A549 (cell line): ENCODE data around the gene GPRC5D. TPM values are rescaled to one million over a fixed set of nuclear protein-coding genes. Genes with fewer than 3 reads are reported as not detected.

ENCODE experiments used
- ATAC-seq, 2 experiments: fragments of 200-7000 bp in 1 of 2; fragments of >200 bp in 1 of 2; cut with Nextera tagmentation in 1 of 2; cut with Tn5 transposase in 1 of 2; 3 replicates each; pipeline versions ENCODE4 v1.8.0 to v1.9.1; 2018 to 2020; ENCODE audit warnings: mild to moderate bottlenecking in 1 of 2, moderate library complexity in 1 of 2
- CTCF ChIA-PET: fragments of 300-600 bp; sonication (Branson Sonifier 250); formaldehyde crosslinking; extraction: SDS; loops from one replicate; lab custom pipeline; 2021; ENCODE audit warnings: antibody characterized with exemption, inconsistent platforms; lab: Yijun Ruan, JAX
- POLR2A ChIA-PET: fragments of 350-600 bp; formaldehyde crosslinking; extraction: SDS; loops from one replicate; lab custom pipeline; 2021; ENCODE audit warnings: antibody characterized with exemption, inconsistent platforms; lab: Yijun Ruan, JAX
- DNase-seq, 2 experiments: peaks; one replicate each; pipeline versions ENCODE4 v3.0.0 to v3.0.0-alpha.2; 2011 to 2016; ENCODE audit warnings: low read depth in 1 of 2, low spot score in 1 of 2
- FAIRE-seq: peaks from 2 replicates; lab custom pipeline; 2011; peaks lifted over from hg19 to GRCh38; lab: Jason Lieb, UNC
- H3K27ac ChIP-seq, 2 experiments: fragments of >200 bp; sonication (Bioruptor Twin); formaldehyde crosslinking; 3 replicates each; pipeline ENCODE4 v1.5.1; 2016 to 2017
- H3K4me1 ChIP-seq: fragments of >200 bp; sonication (Bioruptor Twin); formaldehyde crosslinking; 3 replicates; pipeline ENCODE4 v1.6.1; 2016
- H3K4me2 ChIP-seq: fragments of >200 bp; sonication (Bioruptor Twin); formaldehyde crosslinking; 3 replicates; pipeline ENCODE4 v1.6.1; 2016
- H3K4me3 ChIP-seq: fragments of >200 bp; sonication (Bioruptor Twin); formaldehyde crosslinking; 3 replicates; pipeline ENCODE4 v1.5.1; 2016
- H3K9me3 ChIP-seq: fragments of >200 bp; sonication (Bioruptor Twin); formaldehyde crosslinking; 3 replicates; pipeline ENCODE4 v1.6.1; 2016
- CEBPB ChIP-seq, 2 experiments: fragments of >200 bp in 1 of 2; sonication (Bioruptor Twin) in 1 of 2; formaldehyde crosslinking in 1 of 2; IDR thresholded peaks; 2 replicates each; pipeline ENCODE4 v1.6.1; 2012 to 2016
- CHD4 ChIP-seq: fragments of 200-600 bp; sonication (generic); IDR thresholded peaks from 2 replicates; pipeline ENCODE4 v1.6.1; 2016; ENCODE audit warnings: antibody characterized with exemption, mild to moderate bottlenecking, borderline replicate concordance
- EHMT2 ChIP-seq: fragments of 200-600 bp; sonication (generic); IDR thresholded peaks from 2 replicates; pipeline ENCODE4 v1.6.1; 2016; ENCODE audit warnings: antibody characterized with exemption, low read depth, mild to moderate bottlenecking, moderate library complexity
- EP300 ChIP-seq, 2 experiments: fragments of >200 bp; sonication (Bioruptor Twin); formaldehyde crosslinking; IDR thresholded peaks; 2 replicates in 1 of 2; 3 replicates in 1 of 2; pipeline ENCODE4 v1.6.1; 2016 to 2017
- ESRRA ChIP-seq: fragments of 150-350 bp; IDR thresholded peaks from 2 replicates; pipeline ENCODE4 v1.6.1; 2014; ENCODE audit warnings: mild to moderate bottlenecking, low read length, borderline replicate concordance
- GATA3 ChIP-seq: IDR thresholded peaks from 2 replicates; pipeline ENCODE4 v1.6.1; 2012; ENCODE audit warnings: borderline replicate concordance
- HOXB13 ChIP-seq: fragments of 250-450 bp; sonication (Bioruptor Pico); IDR thresholded peaks from 2 replicates; pipeline ENCODE4 v1.5.0; 2020; ENCODE audit warnings: low read depth, mild to moderate bottlenecking, moderate library complexity
- HOXB5 ChIP-seq: fragments of 250-450 bp; sonication (Bioruptor Pico); IDR thresholded peaks from 2 replicates; pipeline ENCODE4 v1.5.0; 2020; ENCODE audit warnings: mild to moderate bottlenecking, moderate library complexity
- JUN ChIP-seq, 2 experiments: fragments of >200 bp; sonication (Bioruptor Twin); formaldehyde crosslinking; IDR thresholded peaks; 2 replicates in 1 of 2; 3 replicates in 1 of 2; pipeline ENCODE4 v1.6.1; 2016 to 2017
- JUNB ChIP-seq: fragments of >200 bp; sonication (Bioruptor Twin); formaldehyde crosslinking; IDR thresholded peaks from 2 replicates; pipeline ENCODE4 v1.6.1; 2016
- MAFK ChIP-seq: fragments of 450-650 bp; IDR thresholded peaks from 2 replicates; pipeline ENCODE4 v1.6.1; 2014; ENCODE audit not compliant: partially characterized antibody
- MYC ChIP-seq: IDR thresholded peaks from 2 replicates; pipeline ENCODE4 v1.6.1; 2012; ENCODE audit warnings: mild to moderate bottlenecking, inconsistent platforms, low read length, improper control_type of control experiment, borderline replicate concordance
- NFE2L2 ChIP-seq: fragments of 150-350 bp; conservative IDR thresholded peaks from 2 replicates; pipeline ENCODE4 v1.6.1; 2014; ENCODE audit warnings: low read length
- POLR2A ChIP-seq: IDR thresholded peaks from 2 replicates; pipeline ENCODE4 v1.6.1; 2012; ENCODE audit warnings: mild to moderate bottlenecking, low read length
- RARB ChIP-seq: fragments of 250-450 bp; sonication (Bioruptor Pico); IDR thresholded peaks from 2 replicates; pipeline ENCODE4 v1.8.0; 2021; ENCODE audit warnings: mild to moderate bottlenecking, moderate library complexity
- RCOR1 ChIP-seq: fragments of 150-350 bp; IDR thresholded peaks from 2 replicates; pipeline ENCODE4 v1.6.1; 2014; ENCODE audit warnings: antibody characterized with exemption, low read length, low read depth
- ZC3H11A ChIP-seq: fragments of 450-650 bp; IDR thresholded peaks from 2 replicates; pipeline ENCODE4 v1.6.1; 2014; ENCODE audit warnings: antibody characterized with exemption, mild to moderate bottlenecking
- ZFP36 ChIP-seq: fragments of 450-650 bp; IDR thresholded peaks from 2 replicates; pipeline ENCODE4 v1.6.1; 2014; ENCODE audit warnings: borderline replicate concordance; ENCODE audit not compliant: partially characterized antibody
- ZNF302 ChIP-seq: fragments of 250-450 bp; sonication (Bioruptor Pico); IDR thresholded peaks from 2 replicates; pipeline ENCODE4 v1.9.0; 2021; ENCODE audit warnings: inconsistent platforms, mild to moderate bottlenecking, moderate library complexity
- ZSCAN20 ChIP-seq: fragments of 250-450 bp; sonication (Bioruptor Pico); IDR thresholded peaks from 2 replicates; pipeline ENCODE4 v1.8.0; 2022; ENCODE audit warnings: mild to moderate bottlenecking, moderate library complexity
- WGBS: methylation state at CpG from one replicate; pipeline ENCODE4 v1.1.6; 2017; ENCODE audit errors: missing lambda C conversion rate; 5-methylcytosine and 5-hydroxymethylcytosine counted together
- polyA plus RNA-seq, 4 experiments: library from polyadenylated mRNA; depleted of rRNA in 3 of 4; stranded (reverse); fragments of >200 nt; fragmentation: RNase III in 1 of 4; extraction: RNeasy Plus Mini Kit Qiagen cat#74134 plus additional on column Dnase treatment in 1 of 4; gene quantifications; 2 replicates in 3 of 4; 3 replicates in 1 of 4; pipeline ENCODE4 v1.2.3, GENCODE V29; 2011 to 2017
- TF ChIP-seq, protein P1 (sequence below): fragments of 150-350 bp; IDR thresholded peaks from 2 replicates; pipeline ENCODE4 v1.6.1; 2014; ENCODE audit warnings: low read depth, mild to moderate bottlenecking, low read length
- TF ChIP-seq, protein P2 (sequence below): IDR thresholded peaks from 2 replicates; pipeline ENCODE4 v1.6.1; 2012
- TF ChIP-seq, protein P3 (sequence below): fragments of 450-650 bp; IDR thresholded peaks from 2 replicates; pipeline ENCODE4 v1.6.1; 2014; ENCODE audit warnings: antibody characterized with exemption
- TF ChIP-seq, protein P4 (sequence below): fragments of >200 bp; sonication (Bioruptor Twin); formaldehyde crosslinking; IDR thresholded peaks from 3 replicates; pipeline ENCODE4 v1.6.1; 2016
- TF ChIP-seq, protein P5 (sequence below): IDR thresholded peaks from 2 replicates; pipeline ENCODE4 v1.6.1; 2012

The GPRC5D gene
- polyA plus RNA-seq, 2 of the 4 experiments (the other 2 are of a cell fraction): not detected

DNA sequence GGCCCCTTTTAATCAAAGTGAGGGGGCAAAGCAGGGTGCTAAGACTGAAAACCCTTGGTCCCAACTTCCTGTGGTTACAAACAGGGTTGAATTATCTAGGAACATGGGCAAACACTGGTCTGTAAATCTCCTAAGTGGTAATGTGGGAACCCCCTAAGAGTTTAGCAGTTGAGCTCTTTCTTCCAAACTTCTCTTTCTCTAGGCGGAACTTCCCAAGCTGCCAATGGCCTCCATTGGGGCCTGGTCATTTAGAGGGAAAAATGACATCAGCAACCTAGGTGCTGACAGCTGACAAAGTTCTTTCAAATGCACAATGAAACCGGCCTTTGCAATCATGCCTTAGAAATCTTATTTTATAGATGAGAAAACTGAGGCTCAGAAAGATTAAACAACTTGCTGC, 30.4 kb upstream of the GPRC5D start (continued):
- TF ChIP-seq, protein P1, sequence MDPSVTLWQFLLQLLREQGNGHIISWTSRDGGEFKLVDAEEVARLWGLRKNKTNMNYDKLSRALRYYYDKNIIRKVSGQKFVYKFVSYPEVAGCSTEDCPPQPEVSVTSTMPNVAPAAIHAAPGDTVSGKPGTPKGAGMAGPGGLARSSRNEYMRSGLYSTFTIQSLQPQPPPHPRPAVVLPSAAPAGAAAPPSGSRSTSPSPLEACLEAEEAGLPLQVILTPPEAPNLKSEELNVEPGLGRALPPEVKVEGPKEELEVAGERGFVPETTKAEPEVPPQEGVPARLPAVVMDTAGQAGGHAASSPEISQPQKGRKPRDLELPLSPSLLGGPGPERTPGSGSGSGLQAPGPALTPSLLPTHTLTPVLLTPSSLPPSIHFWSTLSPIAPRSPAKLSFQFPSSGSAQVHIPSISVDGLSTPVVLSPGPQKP: no peak
- no peak for TF ChIP-seq ZFP36
- TF ChIP-seq, protein P2, sequence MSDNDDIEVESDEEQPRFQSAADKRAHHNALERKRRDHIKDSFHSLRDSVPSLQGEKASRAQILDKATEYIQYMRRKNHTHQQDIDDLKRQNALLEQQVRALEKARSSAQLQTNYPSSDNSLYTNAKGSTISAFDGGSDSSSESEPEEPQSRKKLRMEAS: no peak
- no peak for TF ChIP-seq POLR2A
- TF ChIP-seq ZNF302 (CRISPR knock-in tag): no peak
- TF ChIP-seq EP300 (IDR thresholded peaks at IDR 0.05): no peak
- TF ChIP-seq ZC3H11A: no peak
- TF ChIP-seq, protein P3, sequence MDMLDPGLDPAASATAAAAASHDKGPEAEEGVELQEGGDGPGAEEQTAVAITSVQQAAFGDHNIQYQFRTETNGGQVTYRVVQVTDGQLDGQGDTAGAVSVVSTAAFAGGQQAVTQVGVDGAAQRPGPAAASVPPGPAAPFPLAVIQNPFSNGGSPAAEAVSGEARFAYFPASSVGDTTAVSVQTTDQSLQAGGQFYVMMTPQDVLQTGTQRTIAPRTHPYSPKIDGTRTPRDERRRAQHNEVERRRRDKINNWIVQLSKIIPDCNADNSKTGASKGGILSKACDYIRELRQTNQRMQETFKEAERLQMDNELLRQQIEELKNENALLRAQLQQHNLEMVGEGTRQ: no peak
- no peak for TF ChIP-seq HOXB13 (CRISPR knock-in tag)
- no peak for TF ChIP-seq JUNB
- TF ChIP-seq ZSCAN20: no peak
- TF ChIP-seq, protein P4, sequence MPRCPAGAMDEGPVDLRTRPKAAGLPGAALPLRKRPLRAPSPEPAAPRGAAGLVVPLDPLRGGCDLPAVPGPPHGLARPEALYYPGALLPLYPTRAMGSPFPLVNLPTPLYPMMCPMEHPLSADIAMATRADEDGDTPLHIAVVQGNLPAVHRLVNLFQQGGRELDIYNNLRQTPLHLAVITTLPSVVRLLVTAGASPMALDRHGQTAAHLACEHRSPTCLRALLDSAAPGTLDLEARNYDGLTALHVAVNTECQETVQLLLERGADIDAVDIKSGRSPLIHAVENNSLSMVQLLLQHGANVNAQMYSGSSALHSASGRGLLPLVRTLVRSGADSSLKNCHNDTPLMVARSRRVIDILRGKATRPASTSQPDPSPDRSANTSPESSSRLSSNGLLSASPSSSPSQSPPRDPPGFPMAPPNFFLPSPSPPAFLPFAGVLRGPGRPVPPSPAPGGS: no peak
- TF ChIP-seq, all 56 proteins: peak for 0

DNA sequence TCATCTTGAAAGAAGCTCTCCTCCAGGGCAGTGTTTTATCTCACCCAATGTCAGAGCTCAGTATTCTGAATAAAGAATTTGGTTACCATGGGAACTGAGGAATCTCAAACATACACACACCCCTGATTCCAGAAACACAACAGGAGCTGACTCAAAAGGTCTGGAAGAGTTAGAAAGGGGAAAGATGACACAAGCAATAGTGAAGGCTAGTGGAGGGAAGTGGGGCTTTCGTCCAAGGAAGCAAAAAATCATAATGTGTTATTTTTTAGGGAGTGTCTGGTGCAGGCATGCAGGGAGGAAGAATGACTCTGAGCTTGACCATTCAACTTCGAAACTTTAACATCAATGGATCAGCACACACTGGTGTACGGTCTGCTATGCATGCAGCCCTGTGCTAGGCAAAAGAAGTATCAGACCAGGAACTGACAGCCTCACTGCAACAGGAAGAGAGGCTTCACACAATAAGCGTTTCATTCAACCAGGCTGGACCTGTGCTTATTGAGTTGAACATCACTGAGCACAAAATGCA, 27.8 kb upstream of the GPRC5D start:
- Histone ChIP-seq H3K4me3 (no peak overlapping the region), H3K4me1 (peaks cover 58% of the 10 kb centered on the region), H3K4me2 (peak overlapping the region; percentile 65), H3K27ac (peak overlapping the region; percentile 56 to 62), H3K9me3 (no peaks in the 10 kb centered on the region)
- peak; percentile 73 to 86 for DNase-seq
- CTCF ChIA-PET: interaction anchor here (1.0 to 10.4 kb wide), 8 partner anchors 15 to 232 kb away, joined by 3 to 180 read pairs (median 6); partner anchors contain the start of gene DDX47
- TF ChIP-seq NFE2L2 (0 out of 2 replicates have a peak, but pooled peaks have one; percentile 31), JUN (IDR thresholded peaks at IDR 0.05) (0 out of 5 replicates have a peak, but pooled peaks of 1 of the 2 experiments have one; percentile 20), MAFK (peak; percentile 37), CHD4 (no peak), GATA3 (no peak), RCOR1 (no peak)
- TF ChIP-seq, protein P2: peak; percentile 23; the same call in 1 of the 2 replicates
- TF ChIP-seq, protein P3: no peak
- peak; percentile 49 for FAIRE-seq
- 15% methylated on average over 4 of the region's 4 CpGs for WGBS
- POLR2A ChIA-PET: interaction anchor here (0.8 to 1.2 kb wide), 3 partner anchors 38 to 216 kb away, joined by 3 to 4 read pairs (median 3); no protein-coding TSS in a partner anchor
- peak; percentile 72 to 81 for ATAC-seq

DNA sequence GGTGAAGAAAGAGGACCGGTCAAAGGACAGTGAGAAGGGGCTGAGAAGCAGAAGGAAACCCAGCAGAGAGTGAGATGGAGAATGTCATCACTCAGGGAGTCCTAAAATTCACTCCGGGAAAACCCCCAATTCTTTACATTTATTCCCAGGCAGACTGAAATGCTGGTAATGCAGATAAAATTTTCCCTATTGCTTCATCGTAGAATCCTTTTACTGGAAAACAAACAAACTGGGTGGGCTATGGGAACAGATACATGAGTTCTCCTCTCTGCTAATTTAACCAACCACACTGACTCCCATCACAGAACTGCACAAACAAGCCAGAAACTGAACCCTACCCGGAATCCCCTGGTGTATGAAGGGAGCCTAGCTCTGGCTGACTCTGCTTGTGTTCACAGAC, 27.2 kb upstream of the GPRC5D start:
- H3K4me3 ChIP-seq: no peak overlapping the region
- ChIA-PET CTCF (interaction anchor here (1.0 to 10.4 kb wide), 7 partner anchors 16 to 233 kb away, joined by 3 to 180 read pairs (median 8); partner anchors contain the start of gene DDX47), POLR2A (interaction anchor here (1.1 to 1.2 kb wide), 2 partner anchors 53 to 216 kb away, joined by 3 to 4 read pairs; no protein-coding TSS in a partner anchor)
- no peaks in the 10 kb centered on the region for H3K9me3 ChIP-seq
- peaks cover 58% of the 10 kb centered on the region for H3K4me1 ChIP-seq
- ATAC-seq: peak in 1 of 2 experiments; percentile 15; a peak in 2 of 6 replicates
- FAIRE-seq: no peak
- WGBS: 55% methylated on average over 4 of the region's 4 CpGs
- H3K4me2 ChIP-seq: peak overlapping the region; percentile 65
- TF ChIP-seq HOXB5 (CRISPR knock-in tag) (no peak), ESRRA (0 out of 2 replicates have a peak, but pooled peaks have one; percentile 15), MYC (no peak), CEBPB (IDR thresholded peaks at IDR 0.05) (0 out of 4 replicates have a peak, but pooled peaks have one; percentile 11 to 26), RARB (CRISPR knock-in tag) (no peak), EHMT2 (no peak)
- TF ChIP-seq, protein P4: no peak
- TF ChIP-seq, protein P5, sequence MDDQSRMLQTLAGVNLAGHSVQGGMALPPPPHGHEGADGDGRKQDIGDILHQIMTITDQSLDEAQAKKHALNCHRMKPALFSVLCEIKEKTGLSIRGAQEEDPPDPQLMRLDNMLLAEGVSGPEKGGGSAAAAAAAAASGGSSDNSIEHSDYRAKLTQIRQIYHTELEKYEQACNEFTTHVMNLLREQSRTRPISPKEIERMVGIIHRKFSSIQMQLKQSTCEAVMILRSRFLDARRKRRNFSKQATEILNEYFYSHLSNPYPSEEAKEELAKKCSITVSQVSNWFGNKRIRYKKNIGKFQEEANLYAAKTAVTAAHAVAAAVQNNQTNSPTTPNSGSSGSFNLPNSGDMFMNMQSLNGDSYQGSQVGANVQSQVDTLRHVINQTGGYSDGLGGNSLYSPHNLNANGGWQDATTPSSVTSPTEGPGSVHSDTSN: no peak
- H3K27ac ChIP-seq: peak overlapping the region; percentile 56 to 62
- DNase-seq: no peak
